Measurements from ENCODE around the gene RASA2. TPM values are rescaled to one million over a fixed set of nuclear protein-coding genes. Genes with fewer than 3 reads are reported as not detected.
A peak's percentile ranks its signal among the peaks of the same experiment; 100 is the strongest.

The RASA2 gene, protein sequence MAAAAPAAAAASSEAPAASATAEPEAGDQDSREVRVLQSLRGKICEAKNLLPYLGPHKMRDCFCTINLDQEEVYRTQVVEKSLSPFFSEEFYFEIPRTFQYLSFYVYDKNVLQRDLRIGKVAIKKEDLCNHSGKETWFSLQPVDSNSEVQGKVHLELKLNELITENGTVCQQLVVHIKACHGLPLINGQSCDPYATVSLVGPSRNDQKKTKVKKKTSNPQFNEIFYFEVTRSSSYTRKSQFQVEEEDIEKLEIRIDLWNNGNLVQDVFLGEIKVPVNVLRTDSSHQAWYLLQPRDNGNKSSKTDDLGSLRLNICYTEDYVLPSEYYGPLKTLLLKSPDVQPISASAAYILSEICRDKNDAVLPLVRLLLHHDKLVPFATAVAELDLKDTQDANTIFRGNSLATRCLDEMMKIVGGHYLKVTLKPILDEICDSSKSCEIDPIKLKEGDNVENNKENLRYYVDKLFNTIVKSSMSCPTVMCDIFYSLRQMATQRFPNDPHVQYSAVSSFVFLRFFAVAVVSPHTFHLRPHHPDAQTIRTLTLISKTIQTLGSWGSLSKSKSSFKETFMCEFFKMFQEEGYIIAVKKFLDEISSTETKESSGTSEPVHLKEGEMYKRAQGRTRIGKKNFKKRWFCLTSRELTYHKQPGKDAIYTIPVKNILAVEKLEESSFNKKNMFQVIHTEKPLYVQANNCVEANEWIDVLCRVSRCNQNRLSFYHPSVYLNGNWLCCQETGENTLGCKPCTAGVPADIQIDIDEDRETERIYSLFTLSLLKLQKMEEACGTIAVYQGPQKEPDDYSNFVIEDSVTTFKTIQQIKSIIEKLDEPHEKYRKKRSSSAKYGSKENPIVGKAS
- 10 to 100 TPM in 1 of 4 donors, 1 to 10 TPM in 3; 1.9 to 10.6 (median 4.5) TPM for total RNA-seq

DNA sequence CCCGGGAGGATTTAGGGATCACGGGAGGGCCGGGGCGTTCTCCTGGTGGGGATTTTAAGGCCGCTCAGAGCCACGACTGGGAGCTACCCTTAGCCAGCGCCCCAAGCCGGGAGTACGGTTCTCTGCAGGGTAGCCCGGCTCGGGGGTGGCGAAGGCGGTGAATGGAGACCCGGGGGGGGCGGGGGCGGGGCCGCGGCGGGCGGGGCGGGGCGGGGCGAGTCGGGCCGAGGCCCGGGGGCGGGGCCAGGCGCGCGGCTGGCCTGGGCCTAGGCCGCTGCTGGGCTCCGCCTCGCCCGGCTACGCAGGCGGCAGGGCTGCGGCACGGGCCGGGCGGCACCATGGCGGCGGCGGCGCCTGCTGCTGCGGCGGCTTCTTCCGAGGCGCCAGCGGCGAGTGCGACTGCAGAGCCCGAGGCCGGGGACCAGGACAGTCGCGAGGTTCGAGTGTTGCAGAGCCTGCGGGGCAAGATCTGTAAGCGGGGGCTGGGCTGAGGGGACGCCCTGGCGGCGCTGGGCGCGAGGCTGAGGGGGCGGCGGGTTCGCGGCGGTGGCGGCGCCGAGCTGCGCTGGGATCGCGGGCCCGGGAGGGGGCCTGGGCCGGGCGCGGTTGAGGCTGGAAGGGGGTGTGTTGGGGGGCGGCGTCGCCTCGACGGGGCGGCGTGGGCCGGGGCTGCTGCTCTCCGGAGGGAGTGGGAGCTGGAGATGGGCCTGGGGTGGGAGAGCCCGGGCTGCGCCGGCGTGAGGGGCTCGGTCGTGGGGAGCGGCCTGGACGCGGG lies at the start of gene RASA2:
TSS of gene RASA2 (plus strand) at position 282 of the 775 bp plus-strand sequence. CDS start at position 339, 57 bp downstream.
- peaks cover 7 to 14% of the 10 kb centered on the region in 2 donors for H3K4me1 ChIP-seq
- H3K27me3 ChIP-seq = no peaks in the 10 kb centered on the region
- ATAC-seq (peak; percentile 87 to 90), DNase-seq (peak in 1 of 2 donors; percentile 46)
- H3K9me3 ChIP-seq = no peaks in the 10 kb centered on the region
- TF ChIP-seq, protein P1, sequence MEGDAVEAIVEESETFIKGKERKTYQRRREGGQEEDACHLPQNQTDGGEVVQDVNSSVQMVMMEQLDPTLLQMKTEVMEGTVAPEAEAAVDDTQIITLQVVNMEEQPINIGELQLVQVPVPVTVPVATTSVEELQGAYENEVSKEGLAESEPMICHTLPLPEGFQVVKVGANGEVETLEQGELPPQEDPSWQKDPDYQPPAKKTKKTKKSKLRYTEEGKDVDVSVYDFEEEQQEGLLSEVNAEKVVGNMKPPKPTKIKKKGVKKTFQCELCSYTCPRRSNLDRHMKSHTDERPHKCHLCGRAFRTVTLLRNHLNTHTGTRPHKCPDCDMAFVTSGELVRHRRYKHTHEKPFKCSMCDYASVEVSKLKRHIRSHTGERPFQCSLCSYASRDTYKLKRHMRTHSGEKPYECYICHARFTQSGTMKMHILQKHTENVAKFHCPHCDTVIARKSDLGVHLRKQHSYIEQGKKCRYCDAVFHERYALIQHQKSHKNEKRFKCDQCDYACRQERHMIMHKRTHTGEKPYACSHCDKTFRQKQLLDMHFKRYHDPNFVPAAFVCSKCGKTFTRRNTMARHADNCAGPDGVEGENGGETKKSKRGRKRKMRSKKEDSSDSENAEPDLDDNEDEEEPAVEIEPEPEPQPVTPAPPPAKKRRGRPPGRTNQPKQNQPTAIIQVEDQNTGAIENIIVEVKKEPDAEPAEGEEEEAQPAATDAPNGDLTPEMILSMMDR (IDR thresholded peaks at IDR 0.05 in 4 of 5, conservative IDR thresholded peaks at IDR 0.05 in 1 of 5) = no peak
- peak; percentile 76 to 77 for TF ChIP-seq POLR2A (IDR thresholded peaks at IDR 0.05)
- in situ Hi-C loops (cut with MboI; ENCODE audit: low sequenced_read_pairs in 4 of 4) = no loop called here
- intact Hi-C loops (cut with DNase I; ENCODE audit: low total_unique reads) = loop anchor here (2.0 to 10.0 kb wide), 3 partner anchors 26 to 252 kb away; partner anchors contain the start of genes PXYLP1 and RNF7
- no peaks in the 10 kb centered on the region for H3K36me3 ChIP-seq
- H3K4me3 ChIP-seq = peak within 1 kb of the TSS; percentile 60 to 92 (median 78)
- H3K27ac ChIP-seq = peak within 1 kb of the TSS; percentile 84 to 91 (median 86)

DNA sequence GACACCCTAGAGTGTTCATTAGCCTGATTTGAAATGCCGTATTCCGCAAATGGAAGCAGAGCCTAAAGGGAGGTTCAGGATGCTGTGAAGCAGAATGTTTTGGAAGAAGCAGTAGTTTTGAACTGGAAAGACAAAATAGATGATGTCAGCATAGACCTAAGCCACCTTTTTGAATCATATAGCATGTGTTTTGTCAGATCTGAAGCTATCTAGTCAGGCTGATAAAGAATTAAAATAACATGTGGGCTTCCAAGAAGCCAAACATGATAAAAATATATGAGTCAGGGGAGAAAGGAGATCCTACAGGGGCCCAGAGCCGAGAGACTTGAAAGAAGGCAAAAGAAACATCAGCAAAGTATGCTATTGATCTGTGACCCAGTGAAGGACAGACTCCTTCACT lies 47.2 kb upstream of the RASA2 start:
- TF ChIP-seq, protein P1 (IDR thresholded peaks at IDR 0.05 in 4 of 5, conservative IDR thresholded peaks at IDR 0.05 in 1 of 5) = no peak
- no peak for TF ChIP-seq POLR2A (IDR thresholded peaks at IDR 0.05)
- DNase-seq = no peak
- peak overlapping the region; percentile 60 to 79 (median 67) for H3K27ac ChIP-seq
- no peak for ATAC-seq
- no peaks in the 10 kb centered on the region for H3K27me3 ChIP-seq
- intact Hi-C loops (cut with DNase I; ENCODE audit: low total_unique reads) = loop anchor here (10.0 kb wide), 1 partner anchor 205 kb away; the partner anchor contains the start of gene PXYLP1
- no peaks in the 10 kb centered on the region for H3K9me3 ChIP-seq
- peaks cover 19 to 28% of the 10 kb centered on the region in 2 donors for H3K4me1 ChIP-seq
- no peak overlapping the region for H3K4me3 ChIP-seq
- H3K36me3 ChIP-seq = peaks cover 0 to 23% of the 10 kb centered on the region in 2 donors
- in situ Hi-C loops (cut with MboI; ENCODE audit: low sequenced_read_pairs in 4 of 4) = no loop called here

DNA sequence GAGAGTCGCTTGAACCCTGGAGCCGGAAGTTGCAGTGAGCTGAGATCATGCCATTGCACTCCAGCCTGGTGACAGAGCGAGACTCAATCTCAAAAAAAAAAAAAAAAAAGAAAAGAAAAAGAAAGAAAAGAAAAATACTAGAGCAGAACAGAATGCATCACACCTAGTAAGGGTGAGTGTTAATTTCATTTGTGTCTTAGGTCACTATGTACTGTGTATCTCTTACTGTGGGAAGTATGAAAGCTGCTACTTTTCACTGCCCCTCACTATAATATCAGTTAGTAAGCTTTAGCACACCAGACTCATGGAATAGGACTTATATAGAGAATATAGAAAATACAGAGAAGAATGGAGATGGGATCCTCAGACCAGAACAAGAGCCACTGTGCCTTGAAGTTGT lies 45.9 kb upstream of the RASA2 start:
- in situ Hi-C loops (cut with MboI; ENCODE audit: low sequenced_read_pairs in 4 of 4) = no loop called here

More for the DNA sequence above, 45.9 kb upstream of the RASA2 start:
- peak; percentile 37 to 49 for ATAC-seq
- DNase-seq = no peak
- H3K4me1 ChIP-seq = peaks cover 19 to 28% of the 10 kb centered on the region in 2 donors
- TF ChIP-seq, protein P1 (IDR thresholded peaks at IDR 0.05 in 4 of 5, conservative IDR thresholded peaks at IDR 0.05 in 1 of 5) = no peak
- no peak for TF ChIP-seq POLR2A (IDR thresholded peaks at IDR 0.05)
- H3K4me3 ChIP-seq = no peak overlapping the region
- intact Hi-C loops (cut with DNase I; ENCODE audit: low total_unique reads) = loop anchor here (5.0 kb wide), 1 partner anchor 39 kb away; no protein-coding TSS in a partner anchor
- H3K27me3 ChIP-seq = no peaks in the 10 kb centered on the region
- no peaks in the 10 kb centered on the region for H3K9me3 ChIP-seq
- H3K36me3 ChIP-seq = peaks cover 0 to 37% of the 10 kb centered on the region in 2 donors
- peak overlapping the region; percentile 60 to 79 (median 67) for H3K27ac ChIP-seq
